GM19035 (cell line): ENCODE measurements around the gene PGLYRP3.
A peak's percentile ranks its signal among the peaks of the same experiment; 100 is the strongest.
"Not testable (repeated sequence)": the region's sequence is repeated elsewhere in the genome, so short reads cannot be mapped to it uniquely, and the experiment has no call there.

Experiments used
- ATAC-seq: cut with Tn5 transposase; IDR thresholded peaks from one replicate; pipeline ENCODE4 v1.9.1; 2021; ENCODE audit not compliant: unreplicated experiment

The PGLYRP3 gene

DNA sequence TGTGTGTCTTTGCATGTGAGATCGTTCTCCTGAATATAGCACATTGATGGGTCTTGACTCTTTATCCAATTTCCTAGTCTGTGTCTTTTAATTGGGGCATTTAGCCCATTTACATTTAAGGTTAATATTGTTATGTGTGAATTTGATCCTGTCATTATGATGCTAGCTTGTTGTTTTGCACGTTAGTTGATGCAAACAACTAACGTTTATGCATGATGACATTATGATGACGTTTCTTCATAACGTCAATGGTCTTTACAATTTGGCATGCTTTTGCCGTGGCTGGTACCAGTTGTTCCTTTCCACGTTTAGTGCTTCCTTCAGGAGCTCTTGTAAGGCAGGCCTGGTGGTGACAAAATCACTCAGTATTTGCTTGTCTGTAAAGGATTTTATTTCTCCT lies 5.4 kb upstream of the PGLYRP3 start:
- ATAC-seq: not testable (repeated sequence)

DNA sequence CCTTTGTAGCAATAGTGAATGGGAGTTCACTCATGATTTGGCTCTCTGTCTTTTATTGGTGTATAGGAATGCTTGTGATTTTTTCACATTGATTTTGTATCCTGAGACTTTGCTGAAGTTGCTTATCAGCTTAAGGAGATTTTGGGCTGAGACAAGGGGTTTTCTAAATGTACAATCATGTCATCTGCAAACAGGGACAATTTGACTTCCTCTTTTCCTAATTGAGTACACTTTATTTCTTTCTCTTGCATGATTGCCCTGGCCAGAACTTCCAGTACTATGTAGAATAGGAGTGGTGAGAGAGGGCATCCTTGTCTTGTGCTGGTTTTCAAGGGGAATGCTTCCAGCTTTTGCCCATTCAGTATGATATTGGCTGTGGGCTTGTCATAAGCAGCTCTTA lies 3.3 kb upstream of the PGLYRP3 start:
- ATAC-seq: not testable (repeated sequence)

DNA sequence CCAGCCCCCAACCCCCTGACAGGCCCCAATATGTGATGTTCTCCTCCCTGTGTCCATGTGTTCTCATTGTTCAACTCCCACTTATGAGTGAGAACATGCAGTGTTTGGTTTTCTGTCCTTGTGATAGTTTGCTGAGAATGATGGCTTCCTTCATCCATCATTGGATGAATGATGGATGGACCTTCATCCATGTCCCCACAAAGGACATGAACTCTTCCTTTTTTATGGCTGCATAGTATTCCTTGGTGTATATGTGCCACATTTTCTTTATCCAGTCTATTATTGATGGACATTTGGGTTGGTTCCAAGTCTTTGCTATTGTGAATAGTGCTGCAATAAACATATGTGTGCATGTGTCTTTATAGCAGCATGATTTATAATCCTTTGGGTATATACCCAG lies 1.6 kb upstream of the PGLYRP3 start:
- not testable (repeated sequence) for ATAC-seq

DNA sequence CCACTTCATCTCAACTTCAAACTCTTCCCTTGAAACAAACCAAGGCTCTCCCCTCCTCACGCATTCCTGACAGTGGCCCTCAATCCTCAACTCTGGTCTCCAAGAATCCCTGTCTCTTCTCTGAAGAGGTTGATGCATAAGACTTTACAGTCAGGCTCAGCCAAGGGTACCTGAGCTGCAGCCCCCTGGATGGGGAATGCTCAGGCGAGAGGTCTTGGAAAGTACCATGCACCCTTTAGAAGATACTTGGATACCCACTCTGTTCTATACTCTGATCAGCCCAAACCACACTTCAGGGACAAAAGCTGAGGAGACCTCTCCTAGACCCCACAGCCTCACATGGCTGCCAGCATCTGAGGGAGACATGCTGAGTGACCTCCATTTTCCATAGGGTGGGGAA lies 536 bp upstream of the PGLYRP3 start:
- no peak for ATAC-seq

DNA sequence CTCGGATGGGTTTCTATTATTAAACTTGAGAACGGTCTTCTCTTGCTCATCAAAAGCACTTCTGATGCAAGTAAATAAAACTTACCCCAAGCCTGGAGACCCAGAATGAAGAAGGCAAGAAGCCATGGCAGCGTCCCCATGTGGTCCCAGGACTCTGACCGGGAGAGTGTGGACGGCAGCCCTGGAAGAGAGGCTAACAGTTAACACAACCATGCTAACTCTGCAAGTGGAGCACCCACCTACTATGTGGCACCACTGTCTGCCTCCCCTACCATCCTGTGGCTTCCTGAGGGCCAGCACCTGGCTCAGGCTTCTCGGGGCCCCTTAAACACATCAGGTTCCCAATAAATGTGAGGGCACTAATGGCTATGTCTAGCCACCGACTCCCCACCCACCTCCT lies 2.2 kb downstream of the PGLYRP3 start:
- ATAC-seq: no peak

DNA sequence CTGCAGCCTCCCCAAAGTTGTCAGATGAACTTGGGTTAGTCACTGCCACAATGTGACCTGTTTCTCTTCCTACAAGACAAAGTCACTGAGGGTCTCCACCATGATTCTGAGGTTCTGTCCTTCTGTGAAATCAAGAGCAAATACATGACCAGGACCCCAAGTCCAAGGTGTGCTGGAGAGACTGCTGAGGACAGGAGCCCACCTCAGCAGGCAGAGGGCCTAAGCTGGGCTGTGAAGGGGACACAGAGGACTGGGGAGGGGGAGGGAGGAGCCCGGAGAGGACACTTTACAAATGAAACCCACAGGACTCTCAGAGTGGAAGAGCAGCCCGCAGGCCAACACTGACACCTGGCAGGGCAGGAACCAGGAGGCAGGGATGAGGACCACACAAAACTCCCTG lies 3.3 kb downstream of the PGLYRP3 start:
- ATAC-seq: no peak

DNA sequence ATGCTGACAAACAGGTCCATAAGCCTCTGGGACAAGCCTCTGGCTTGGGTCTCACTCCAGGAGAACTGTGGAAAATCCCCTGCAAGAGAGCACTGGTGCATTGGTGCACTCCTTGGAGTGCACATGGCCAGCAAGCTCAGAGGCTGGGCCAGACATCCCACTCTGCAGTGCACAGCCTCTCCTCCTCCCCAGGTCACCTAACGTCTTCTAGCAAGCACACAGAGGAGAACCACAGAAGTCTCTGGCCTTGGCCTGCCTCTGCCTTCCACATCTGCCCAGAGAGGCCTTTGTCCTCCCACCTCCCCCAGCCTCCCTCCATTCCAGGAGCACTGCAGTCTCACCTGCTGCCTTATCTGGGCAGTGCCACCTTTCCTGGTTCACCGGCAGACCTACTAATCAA lies 4.2 kb downstream of the PGLYRP3 start:
- no peak for ATAC-seq

DNA sequence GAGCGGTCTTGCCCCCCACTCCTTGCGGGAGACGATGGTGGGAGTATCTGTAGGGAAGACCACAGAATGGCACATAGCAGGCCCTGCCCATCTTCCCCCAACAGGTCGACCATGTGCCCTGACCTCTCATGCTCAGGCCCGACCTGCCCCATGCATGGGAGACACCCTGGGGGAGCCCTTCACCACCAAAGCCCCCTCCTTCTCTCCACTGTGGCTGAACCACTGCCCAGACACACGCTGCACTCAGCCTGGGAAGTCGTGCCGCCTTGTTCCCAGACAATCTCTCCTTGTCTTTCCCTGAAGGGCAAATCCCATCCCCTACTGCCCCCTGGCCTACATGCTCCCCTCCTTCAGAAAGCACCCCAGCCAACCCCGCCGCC lies 5.5 kb downstream of the PGLYRP3 start:
- no peak for ATAC-seq

DNA sequence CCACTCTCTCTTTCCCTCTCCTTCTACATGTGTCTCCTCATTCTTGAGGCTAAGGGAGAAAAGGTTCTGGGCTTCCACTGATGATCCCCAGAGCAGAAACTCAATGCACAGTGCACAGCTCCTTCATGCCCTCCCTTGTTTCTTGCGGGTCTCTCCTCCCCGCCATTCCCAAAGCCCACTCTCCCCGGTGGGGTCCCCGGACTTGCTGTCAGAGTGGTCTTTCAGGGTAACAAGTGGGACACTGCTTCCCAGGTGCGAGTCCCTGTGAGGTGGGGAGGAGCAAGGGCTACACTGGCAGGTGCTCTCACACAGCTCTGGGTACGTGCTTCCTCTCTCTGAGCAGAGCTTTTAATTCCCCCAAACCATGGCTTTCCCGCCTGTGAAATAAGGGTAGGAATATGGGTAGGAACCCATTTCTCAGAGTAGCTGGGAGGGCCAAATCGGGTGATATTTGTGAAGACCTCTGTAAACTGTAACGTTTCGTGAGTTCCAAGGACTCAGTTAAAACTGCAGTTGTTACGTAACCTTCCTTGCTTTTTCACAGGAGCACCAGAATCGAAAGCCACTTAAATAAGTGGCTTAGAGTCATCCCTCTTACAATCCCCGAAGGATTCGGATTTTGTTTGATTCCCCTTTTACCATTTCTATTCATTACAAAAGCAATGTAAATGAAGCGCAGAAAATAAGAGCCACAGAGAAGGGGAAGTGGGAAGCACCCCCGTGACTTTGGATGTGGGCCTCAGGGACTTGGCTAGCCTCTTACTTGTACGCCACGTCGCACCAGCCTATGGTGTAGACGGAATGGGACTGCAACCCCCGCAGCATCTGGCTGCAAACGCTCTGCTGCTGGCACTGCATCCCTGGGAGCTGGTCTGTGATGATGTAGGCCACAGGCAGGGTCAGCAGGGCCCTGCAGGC lies 6.2 kb downstream of the PGLYRP3 start:
- no peak for ATAC-seq

DNA sequence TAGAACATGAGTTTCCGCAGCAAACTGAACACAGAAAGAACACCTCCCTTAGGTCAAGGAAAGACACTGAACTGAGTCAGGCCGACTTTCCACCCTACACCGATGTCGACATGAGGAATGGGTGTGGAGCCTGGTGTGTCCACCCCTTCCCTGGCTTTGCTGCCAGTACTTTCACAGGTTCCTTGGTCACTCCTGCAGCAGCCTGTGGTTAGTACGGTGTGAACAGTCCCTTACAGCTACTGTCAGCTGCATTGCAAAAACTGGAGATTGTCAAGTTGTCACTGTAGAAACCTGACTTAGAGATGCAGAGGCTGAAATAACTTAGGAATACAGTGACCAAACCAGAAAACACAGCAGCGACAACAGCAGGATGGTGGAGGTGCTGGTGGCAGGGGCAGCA lies 7.1 kb downstream of the PGLYRP3 start:
- no peak for ATAC-seq

DNA sequence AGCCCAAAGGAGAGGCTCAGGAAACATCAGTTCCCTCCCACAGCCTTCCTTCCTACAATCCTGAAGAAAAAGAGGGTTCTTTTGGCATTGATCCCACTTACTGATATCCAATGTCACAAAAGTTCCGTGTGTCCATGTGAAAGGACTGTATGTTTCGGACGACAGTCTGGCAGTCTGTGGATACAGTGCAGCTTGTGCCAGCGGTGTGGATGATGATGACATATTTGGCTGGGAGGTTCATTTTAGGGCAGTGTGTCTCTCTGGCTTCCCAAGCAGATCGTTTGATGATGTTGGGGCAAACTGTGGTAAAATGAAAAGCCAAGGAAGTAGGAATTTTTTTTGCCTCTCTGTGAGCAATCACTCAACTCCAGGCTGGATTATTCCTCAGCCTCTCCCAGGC lies 10.4 kb downstream of the PGLYRP3 start:
- no peak for ATAC-seq

DNA sequence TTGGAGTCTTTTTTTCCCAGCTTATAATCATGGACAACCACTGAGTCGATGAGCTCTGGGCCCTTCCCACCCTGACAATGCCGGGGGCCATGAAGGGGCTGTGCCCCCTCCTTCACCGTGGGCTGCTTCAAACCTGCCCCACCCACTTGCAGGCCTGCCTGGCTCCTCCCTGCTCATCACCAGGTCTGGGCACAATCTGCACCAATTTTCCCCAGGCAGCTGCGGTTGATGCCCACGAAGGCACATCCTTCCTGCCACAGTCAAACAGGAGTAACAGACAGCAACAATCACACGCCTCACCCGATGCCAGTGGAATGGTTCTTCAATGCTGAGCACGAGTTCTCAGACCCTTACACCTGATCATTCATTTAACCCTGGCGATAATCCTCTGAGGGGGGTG lies 18.9 kb downstream of the PGLYRP3 start:
- ATAC-seq: no peak

DNA sequence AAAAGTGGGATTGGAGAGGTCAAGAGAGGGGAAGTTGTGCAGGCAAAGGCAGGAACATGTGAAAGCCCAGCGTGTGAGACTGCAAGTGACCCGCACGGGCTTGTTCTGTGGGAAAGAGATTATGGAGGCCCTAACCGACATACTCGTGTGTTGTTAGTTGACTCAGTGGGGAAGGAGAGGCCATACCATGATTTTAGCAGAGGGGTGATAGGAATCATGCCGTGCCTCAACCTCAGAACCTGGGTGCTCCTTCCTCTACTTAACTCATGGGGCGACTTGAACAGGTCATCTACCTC lies 19.3 kb downstream of the PGLYRP3 start:
- no peak for ATAC-seq

DNA sequence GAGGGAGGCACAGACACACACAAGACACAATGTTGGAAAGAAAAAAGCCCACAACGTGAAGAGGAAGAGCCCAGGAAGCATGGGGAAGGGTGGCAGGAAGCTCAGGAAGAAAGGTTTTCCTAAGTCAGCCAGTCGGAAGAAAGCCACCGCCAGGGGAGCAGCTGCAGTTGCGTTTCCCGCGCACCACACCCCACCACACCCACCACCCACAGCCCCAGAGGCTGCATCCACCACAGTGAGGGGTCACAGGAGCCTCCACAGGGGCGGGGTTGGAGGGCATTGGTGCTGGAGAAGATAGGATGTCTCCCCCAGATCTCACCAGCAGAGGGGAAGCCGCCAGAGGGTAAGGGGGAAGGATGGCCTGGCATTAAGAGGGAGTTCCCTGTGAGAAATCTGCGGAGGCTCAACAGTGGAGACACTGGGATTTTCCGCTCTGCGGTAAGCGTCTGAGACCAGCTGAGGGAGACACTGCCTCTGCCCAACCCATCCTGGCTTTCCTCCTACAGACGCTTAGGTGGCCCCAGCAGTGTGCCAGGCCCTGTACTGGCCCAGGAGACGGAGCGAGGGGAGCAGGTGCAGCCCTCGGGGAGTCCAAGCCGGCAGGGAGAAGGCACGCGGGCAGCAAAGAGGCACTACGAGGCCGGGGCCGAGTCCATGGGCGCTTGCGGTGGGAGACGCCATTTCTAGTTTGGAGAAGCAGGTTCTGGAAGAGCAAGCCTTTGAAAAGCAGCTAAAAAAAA lies 19.8 kb downstream of the PGLYRP3 start:
- no peak for ATAC-seq

DNA sequence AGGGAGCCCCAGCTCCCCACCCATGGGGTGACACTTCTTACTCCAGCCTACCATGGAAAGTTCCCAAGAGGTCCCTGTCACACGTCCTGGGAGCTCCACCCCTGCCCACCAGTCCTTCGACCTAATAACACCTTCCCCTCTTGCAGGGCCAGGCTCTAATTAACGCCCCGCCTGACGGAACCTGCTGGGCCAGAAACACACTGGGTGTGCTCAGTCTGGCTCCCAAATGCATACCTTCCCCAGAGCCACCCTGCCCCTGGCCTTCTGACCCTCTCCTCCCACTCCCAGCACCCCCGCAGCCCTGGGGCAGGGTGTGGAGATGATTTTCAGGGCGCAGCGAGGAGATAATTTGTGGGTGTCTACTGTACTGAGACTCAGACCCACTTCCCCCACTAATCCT lies 20.6 kb downstream of the PGLYRP3 start:
- ATAC-seq: no peak

DNA sequence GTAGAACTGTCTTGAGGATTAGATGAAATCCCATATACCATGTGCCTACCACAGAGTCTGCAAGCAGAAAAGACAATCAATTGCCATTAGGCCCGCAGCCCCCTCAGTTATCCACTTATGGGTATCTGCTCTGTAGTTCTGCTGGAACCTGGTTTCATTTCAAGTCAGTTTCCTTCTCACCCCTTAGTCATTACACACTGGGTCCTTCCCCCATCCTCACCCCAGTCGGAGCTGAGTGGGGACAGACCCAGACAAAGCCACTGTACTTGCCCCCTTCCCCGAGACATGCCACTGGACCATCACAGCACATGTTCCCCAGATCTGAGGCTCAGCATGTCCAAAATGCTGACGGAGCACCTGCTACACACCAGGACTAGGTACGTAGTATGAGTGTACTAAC lies 21.2 kb downstream of the PGLYRP3 start:
- ATAC-seq: no peak

DNA sequence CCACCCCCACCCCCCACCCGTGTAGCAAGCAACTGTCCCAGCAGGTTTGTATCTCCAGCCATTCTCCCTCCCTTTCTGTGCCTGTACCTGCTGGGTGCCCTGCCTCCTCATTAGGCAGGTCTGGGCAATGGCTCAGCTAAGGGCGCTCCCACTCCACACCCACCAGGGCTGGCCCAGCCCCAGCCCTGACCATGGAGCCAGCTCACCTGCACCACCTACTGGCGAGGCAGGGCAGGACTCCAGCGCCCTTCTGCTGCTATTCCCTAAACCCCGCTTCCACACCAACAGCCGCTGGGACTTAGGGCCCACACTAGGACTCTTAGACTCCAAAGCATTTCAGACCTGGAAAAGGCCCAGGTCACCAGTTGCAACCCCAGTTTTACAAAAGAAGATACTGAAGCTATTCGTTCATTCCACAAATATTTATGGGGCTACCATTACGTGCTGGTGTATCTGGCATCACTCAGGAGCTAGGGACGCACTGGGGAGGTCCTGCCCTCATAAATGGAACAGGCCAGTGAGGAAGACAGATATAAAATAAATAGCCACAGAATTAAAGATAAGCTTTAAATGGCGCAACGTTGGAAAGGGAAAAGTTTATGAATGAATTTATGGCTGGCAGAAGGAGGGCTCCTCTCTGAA lies 24.0 kb downstream of the PGLYRP3 start:
- no peak for ATAC-seq

DNA sequence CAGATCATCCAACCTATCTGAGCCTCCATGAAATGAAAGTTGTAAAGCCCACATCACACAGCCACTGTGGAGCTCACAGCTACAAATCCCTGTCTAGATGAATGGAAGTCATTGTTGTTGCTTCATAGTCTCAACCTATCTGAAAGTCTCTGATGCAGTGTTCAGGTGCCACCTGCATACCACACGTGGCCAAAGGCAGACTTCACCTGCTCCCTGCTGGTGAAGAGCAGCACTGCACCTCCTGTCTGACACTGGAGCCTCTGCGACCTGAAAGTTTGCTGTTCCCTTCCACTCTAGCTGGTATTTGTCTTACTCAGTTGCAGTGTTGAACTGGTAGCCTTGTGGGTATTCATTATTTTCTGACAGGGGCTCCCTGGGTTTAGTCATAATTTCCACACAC lies 34.9 kb downstream of the PGLYRP3 start:
- peak; percentile 55 for ATAC-seq

DNA sequence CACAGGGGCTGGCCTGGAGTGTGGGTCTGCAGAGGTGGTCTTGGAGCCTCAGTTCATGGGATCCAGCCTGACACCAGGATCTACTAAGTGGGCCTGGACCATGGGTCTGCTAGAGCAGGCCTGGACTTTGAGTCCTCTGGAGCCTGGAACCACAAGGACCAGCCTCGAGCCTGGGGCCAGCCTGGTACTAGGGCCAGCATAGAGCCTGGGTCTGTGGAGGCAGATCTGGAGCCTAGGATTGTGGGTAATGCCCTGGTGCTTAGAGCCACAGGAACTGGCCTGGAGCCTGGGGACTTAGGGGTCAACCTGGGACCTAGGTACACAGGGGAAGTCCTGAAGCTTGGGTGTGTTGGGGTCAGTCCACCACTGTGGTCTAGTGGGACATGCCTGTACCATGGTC lies 40.6 kb downstream of the PGLYRP3 start:
- no peak for ATAC-seq

DNA sequence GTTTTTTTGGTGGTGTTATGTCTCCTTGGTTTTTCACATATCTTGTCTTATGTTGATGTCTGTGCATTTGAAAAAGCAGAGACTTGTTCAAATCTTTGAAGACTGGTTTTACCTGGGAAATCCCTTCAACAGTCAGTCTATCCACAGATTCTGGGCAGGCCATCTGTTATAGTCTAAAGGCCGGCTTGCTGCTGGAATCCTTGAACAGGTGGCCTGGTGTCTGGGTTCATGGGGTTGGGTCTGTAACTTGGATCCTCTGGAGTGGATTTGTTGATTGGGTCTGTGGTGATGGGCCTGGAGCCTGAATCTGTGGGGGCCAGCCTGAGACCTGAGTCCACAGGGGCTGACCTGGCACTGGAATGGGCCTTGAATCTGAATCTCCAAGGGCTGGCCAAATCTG lies 41.0 kb downstream of the PGLYRP3 start:
- ATAC-seq: no peak

DNA sequence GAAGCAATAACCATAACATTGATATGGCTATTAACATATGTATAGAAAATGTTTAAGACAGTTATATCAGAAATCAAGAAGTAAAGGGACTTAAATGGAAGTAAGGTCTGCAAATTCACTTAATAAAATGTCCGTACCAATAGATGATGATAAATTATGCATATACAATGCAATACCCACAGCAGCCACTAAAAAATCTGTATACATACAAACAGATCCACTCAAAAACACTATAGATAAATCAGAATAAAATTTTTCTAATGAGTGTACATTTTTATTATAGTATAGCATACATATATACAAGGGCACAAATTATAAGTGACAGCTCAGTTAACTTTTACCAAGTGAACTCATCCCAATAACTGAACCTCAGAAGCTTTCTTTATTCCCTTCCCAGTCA lies 47.3 kb downstream of the PGLYRP3 start:
- no peak for ATAC-seq

DNA sequence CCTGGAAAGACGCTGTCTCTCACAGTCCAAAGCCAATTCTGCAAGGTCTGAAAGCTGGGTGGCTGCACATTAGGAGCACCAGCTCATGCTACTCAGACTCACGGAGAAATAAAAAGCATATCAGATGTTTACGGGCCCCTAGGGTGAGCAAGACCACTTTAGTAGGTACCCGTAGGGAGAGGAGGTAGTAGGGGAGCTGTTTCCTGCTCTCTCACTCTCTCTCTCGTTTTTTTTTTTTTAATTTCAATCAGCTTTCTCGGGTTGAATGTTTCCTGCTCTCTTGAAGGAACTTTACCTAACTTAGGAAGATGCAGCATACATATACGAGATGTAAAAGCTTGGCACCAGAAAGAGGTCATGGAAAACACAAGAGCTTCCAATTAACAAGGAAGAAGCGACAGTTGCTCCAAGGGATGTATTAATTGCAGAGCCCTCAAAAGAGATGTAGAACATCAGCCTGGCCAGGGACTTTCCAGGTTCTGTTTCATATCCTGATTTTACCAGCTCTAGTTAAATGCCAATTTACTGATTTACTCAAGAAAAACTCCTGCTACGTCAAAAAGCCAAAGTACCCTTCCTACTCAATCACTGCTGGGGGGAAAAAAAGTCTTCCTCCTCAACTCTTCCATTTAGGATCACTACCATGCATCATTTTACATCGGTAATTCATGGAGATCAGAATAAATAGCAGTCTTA lies 50.1 kb downstream of the PGLYRP3 start:
- ATAC-seq: no peak
